Middle frontal gyrus (tissue), 1 donor: ENCODE data around the gene SP110.
A peak's percentile ranks its signal among the peaks of the same experiment; 100 is the strongest.
"Not testable (repeated sequence)": the region's sequence is repeated elsewhere in the genome, so short reads cannot be mapped to it uniquely, and the experiment has no call there.

Experiments used
- DNase-seq: peaks from one replicate; pipeline ENCODE4 v3.0.0-alpha.2; 2015; ENCODE audit warnings: low spot score; ENCODE audit errors: extremely low spot score

Gene SP110

GRCh38 chr2:230219419-230220331, at the start of gene SP110:
TSS of gene SP110 (minus strand) at chr2:230219984. CDS start at chr2:230216927, 3,057 bp downstream.
- DNase-seq: peak; percentile 4

GRCh38 chr2:230268606-230269243, 48.9 kb upstream of the SP110 start:
- no peak for DNase-seq

DNA sequence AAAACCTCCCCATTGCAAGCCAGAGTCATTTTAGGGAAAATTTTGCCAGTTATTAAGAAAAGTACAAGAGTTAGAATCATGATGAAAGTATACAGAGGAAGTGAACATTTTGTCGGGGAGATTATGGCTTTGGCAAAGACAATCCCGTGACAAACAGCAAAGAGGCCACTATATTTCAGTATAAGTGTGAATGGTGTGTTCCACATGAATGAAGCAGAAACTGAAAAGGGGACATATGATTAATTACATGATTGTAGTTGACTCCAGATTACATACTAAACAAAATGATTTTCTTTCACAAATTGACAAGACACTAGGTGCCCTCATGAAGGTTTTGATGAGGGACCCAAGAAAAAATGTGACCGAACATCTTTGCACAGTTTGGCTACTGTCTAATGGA, 47.8 kb upstream of the SP110 start:
- DNase-seq: no peak

DNA sequence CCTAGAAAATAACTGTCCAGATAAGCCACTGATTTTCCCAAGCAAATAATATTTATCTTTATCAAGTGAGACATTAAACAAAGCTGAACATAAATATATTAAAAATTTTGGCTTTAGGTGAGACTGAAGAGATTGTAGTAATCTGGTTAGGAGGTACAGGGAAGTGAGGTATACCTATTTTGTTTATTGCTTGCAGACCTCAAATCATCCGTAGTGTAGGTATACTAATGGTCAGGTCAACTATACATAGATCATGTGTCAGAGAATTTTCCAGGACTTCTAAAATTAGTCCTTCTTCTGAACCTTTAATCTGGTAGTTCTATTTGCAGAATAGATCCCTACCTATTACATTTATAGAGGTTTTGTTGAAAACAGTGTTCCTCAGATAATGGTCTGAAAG, 47.3 kb upstream of the SP110 start:
- no peak for DNase-seq

DNA sequence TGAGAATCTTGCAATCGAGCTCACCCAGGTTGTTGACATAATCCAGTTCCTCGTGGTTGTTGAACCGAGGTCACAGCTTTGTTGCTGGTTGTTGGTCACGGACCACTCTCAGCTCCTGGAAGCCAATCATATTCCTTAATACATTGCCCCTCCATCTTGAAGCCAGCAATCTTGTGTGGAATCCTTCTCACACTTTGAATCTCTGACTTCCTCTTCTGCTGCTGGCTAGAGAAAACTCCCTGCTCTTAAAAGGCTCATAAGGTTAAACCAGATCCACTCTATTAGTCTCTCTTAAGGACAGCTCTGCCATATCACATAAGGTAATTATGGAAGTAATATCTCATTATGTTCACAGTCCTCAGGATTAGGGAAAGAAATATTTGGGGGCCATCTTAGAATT, 46.9 kb upstream of the SP110 start:
- no peak for DNase-seq

DNA sequence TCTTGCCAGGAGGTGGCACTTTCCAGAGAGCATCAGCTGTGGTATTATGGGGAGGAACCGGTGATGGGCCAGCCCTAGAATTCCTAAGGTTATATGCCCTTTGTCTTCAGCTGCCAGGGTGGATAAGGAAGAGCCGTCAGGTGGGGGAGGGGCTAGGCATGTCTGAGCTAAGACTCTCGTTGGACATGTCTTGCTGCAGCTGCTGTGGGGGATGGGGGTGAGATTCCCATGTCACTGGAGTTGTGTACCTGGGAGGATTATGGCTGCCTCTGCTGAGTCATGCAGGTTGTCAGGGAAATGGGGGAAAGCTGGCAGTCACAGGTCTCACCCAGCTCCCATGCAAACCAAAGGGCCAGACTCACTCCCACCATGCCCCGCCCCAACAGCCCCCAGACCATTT, 45.2 kb upstream of the SP110 start:
- DNase-seq: not testable (repeated sequence)

DNA sequence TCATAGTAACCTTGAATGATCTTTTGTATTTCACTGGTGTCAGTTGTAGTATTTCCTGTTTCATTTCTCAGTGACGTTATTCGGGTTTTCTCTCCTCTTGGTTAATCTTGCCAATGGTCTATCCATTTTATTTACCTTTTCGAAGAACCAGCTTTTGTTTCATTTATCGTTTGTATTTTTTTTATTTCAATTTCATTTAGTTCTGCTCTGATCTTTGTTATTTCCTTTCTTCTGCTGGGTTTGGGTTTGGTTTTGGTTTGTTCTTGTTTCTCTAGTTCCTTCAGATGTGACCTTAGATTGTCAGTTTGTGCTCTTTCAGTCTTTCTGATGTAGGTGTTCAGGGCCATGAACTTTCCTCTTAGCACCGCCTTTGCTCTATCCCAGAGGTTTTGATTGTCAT, 42.5 kb upstream of the SP110 start:
- no peak for DNase-seq

- DNase-seq: no peak
Measured at GRCh38 chr2:230258483-230258882, 38.7 kb upstream of the SP110 start.

DNA sequence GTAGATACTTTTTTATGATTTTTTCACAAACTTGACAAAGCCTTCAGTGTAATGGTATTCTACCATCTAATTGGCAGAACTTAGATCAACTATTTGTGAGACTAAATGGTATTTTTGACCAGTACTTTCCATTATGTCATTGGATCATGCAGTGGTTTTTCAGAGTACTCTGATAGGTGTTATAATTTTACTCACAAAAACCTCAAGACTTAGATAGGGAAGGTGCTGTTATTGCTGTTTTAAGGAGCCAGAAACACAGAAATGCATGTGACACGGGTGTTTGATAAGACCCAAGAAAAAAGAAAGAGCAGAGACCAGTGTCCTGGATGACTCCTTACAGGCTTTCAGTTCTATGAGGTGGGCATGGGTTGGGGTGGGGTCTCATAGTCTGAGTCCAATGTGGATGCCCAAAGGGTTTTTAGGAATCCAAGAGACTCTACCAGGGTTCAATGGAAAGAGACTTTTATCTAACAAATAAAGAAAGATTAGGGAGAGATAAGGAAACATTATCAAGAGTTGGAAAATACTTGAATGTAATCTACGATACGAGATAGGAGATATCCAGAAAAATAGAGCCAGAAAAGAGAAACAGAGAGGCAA, 37.0 kb upstream of the SP110 start:
- no peak for DNase-seq

- no peak for DNase-seq
Measured at GRCh38 chr2:230254152-230254881, 34.5 kb upstream of the SP110 start.

GRCh38 chr2:230250231-230250630, 30.4 kb upstream of the SP110 start:
- no peak for DNase-seq

GRCh38 chr2:230246206-230246605, 26.4 kb upstream of the SP110 start:
- DNase-seq: no peak

DNA sequence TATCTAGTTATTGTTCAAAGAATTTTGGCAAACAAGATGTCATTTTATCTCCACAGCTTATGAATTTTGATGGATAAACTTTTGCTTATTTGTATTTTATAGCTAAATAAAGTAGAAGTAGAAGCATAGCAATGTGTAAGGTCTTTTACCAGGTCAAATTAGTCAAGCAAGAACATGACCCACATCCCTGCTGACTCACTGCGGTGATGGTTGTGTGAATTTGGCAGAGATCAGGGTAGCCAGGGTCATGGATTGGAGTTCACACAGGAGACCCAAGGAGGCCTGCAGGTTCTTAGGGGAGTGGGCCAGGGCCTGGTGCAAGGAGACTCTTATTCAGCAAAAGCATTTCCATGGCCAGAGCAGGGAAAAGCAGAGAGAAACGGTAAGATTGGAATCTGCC, 24.4 kb upstream of the SP110 start:
- no peak for DNase-seq

- no peak for DNase-seq
Measured at GRCh38 chr2:230234845-230235244, 15.1 kb upstream of the SP110 start.

- DNase-seq: no peak
Measured at GRCh38 chr2:230234122-230234722, 14.4 kb upstream of the SP110 start.

DNA sequence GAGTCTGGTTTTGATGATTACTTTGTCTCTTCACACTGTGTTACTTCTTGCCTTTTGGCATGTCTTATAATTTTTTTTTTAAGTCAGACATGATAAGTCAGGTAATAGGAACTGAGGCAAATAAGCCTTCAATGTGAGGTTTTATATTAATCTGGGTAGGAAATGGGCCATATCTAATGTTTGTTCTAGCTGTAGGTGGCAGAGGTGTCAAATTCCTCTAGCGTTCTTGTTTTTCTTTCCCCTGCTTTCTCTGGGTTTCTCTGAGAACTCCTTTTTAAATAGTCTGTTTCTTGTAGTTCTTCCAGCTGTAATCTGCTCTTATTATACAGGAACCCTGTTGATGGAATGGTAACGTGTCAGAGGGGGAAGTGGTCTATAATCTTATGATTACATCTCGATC, 11.5 kb upstream of the SP110 start:
- DNase-seq: no peak

DNA sequence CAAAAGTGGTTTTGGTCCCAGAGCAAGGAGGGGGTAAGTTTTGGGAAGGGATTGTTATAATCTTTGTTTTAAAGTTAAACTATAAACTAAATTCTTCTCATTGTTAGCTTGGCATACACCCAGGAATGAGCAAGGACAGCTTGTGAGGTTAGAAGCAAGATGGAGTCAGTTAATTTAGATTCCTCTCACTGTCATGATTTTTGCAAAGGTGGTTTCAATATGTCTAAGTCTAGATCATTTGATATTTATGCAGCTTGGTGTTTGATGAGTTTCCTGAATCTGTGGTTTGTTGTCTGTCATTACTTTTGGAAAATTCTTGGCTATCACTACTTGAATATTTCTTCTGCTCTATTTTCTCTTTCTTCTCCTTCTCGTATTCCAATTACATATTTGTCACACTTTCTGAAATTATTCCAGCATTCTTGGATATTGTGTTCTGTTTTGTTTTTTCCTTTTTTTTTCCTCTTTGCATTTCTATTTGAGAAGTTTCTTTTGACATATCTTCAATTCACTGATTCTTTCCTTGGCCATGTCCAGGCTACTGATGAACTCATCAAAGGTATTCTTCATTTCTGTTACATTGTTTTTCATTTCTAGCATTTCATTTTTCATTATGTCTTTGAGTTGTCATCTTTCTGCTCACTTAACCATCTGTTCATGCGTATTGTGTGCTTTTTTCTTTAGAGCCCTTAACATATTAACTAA, 10.9 kb upstream of the SP110 start:
- no peak for DNase-seq

GRCh38 chr2:230230087-230230486, 10.3 kb upstream of the SP110 start:
- DNase-seq: no peak

DNA sequence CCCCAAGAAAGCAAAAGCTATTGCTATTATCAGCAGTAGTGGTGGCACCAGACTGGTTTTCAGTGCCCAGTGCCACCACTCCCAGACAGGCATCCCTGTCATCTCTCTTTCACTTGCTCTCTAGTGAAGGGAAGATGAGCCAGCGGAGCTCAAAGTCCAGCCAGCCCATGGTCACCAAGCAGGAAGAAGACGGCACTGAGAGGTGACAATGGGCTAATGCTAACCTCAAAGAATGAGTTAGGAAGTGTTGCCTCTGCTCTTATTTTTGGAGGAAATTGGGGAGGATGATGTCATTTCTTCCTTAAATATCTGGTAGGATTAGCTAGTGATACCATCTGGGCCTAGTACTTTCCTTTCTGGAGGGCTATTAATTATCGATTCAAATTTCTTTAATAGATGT, 7.4 kb upstream of the SP110 start:
- no peak for DNase-seq

- no peak for DNase-seq
Measured at GRCh38 chr2:230226051-230226551, 6.3 kb upstream of the SP110 start.
